Spleen (tissue), 7 donors: ENCODE results near the gene CAMKV.

ENCODE experiments used
- CTCF ChIP-seq, 11 experiments: fragments of 200-600 bp in 7 of 11; fragments of 450-650 bp in 4 of 11; sonication (generic) in 4 of 11; IDR thresholded peaks in 8 of 11; conservative IDR thresholded peaks in 3 of 11; 1 replicate in 7 of 11; 2 replicates in 4 of 11; pipeline versions ENCODE4 v1.4.0 to v1.8.0; 2016 to 2021; ENCODE audit warnings: antibody characterized with exemption in 11 of 11, inconsistent platforms in 4 of 11, mild to moderate bottlenecking in 1 of 11
- POLR2A ChIP-seq, 3 donors: fragments of 450-650 bp; IDR thresholded peaks; one replicate each; pipeline ENCODE4 v1.5.1; 2017; ENCODE audit warnings: antibody characterized with exemption in 3 of 3, mild to moderate bottlenecking in 1 of 3
- POLR2AphosphoS5 ChIP-seq, 3 donors: sonication (generic); formaldehyde crosslinking; IDR thresholded peaks; one replicate each; pipeline ENCODE4 v1.5.1; 2017; ENCODE audit warnings: antibody characterized with exemption in 3 of 3
- donor health status: DM: no; HTN: no; CAD: no; lungs with moderate emphysema.
- donor health status: DM: no; HTN: no; CAD: no.
- donor health status: DM: no; HTN: no; CAD: no.

DNA sequence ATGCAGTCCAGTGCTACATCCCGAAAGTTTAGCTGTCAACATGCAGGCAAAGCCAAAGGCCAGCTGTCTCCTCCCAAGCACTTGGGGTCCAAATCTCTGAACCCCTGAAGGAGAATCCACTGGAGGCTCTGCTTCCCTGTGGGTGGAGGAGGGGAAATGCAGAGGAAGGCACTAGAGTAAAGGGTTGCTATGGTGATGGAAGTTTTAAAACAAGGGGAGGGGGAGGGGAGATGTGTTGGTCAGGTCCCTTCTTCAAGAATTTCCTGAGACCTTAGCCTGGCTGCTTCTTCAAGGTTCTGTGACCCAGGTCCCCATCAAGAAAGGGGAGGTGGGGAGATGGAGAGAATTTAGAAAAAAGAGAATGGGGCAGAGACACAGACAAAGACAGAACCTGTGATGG is 2.3 kb downstream of the CAMKV start:
- TF ChIP-seq CTCF (IDR thresholded peaks at IDR 0.05 in 8 of 11, conservative IDR thresholded peaks at IDR 0.05 in 3 of 11) (no peak), POLR2A (IDR thresholded peaks at IDR 0.05) (no peak), POLR2AphosphoS5 (IDR thresholded peaks at IDR 0.05) (no peak)
